HG03354 (cell line): ENCODE results near the gene PID1.

Experiments
- ATAC-seq: cut with Tn5 transposase; IDR thresholded peaks from one replicate; pipeline ENCODE4 v1.9.1; 2021; ENCODE audit warnings: mild to moderate bottlenecking; ENCODE audit not compliant: unreplicated experiment, poor library complexity, severe bottlenecking

Gene PID1

DNA sequence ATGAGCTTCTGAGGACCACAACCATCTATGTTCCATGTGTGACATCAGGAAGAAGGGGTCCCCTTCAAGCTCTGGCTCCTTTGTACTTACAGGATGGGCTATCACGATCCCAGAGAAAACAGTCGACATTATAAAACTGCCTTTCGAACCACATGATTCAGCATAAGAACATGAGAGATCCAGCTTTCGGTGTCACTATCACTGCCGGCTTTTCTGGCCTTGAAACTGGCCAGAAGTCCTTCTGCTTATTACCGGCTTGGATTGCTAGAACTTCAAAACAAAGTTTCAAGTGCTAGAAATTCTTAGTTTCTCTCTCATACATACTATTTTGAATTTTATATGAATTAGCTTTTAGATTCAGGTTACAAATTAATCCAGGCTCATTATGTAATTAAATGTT, 138.9 kb downstream of the PID1 start:
- no peak for ATAC-seq

- no peak for ATAC-seq
These were observed 140.6 kb downstream of the PID1 start for GRCh38 chr2:229130522-229130921.

DNA sequence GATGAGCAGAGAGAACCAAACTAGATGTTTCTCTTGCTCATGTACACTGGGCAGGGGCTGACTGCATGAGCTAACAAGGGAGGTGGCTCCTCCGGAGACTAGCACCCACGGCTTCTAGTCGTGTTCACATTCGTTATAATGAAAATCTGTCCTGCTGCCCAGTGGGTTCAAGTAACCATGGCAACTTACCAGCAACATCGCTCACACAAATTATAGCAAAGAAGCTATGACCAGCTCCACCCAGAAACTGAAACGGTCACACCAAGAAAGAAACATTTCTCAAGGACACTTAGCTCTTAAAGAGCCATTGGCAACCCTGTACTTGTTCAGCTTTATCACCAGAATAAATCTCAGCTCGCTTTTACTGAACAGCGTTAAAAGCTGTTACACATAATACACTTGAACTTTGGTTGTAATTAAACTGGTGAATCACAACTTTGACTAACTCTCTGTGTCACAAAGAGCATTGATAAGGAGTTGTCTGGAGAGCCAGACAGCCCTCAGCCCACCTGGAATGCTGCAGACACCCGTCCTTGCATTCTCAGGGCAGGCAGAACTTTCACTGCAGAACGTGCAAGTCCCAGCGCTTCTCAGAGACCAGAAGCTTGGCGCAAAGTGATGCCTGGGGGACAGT, 141.2 kb downstream of the PID1 start:
- no peak for ATAC-seq

DNA sequence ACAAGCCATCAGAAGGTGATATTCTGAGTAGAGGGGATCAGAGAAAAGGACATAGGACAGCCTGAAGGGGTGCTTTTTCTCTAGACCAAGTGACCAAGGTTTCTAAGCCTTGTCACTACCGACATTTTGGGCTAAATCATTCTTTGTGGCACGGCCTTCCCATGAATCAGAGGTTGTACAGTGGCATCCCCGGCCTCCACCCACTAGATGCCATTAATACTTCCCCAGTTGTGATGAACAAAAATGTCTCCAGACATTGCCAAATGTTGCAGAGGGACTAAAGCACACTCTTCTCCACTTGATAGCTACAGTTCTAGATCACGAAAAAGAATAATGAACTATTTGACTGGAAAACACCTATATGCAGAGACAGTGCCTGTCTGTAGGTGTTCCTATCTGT, 143.6 kb downstream of the PID1 start:
- no peak for ATAC-seq

- ATAC-seq, result no peak
These were observed 145.0 kb downstream of the PID1 start for GRCh38 chr2:229126066-229126465.

- no peak for ATAC-seq
These were observed 147.0 kb downstream of the PID1 start for GRCh38 chr2:229124136-229124535.

DNA sequence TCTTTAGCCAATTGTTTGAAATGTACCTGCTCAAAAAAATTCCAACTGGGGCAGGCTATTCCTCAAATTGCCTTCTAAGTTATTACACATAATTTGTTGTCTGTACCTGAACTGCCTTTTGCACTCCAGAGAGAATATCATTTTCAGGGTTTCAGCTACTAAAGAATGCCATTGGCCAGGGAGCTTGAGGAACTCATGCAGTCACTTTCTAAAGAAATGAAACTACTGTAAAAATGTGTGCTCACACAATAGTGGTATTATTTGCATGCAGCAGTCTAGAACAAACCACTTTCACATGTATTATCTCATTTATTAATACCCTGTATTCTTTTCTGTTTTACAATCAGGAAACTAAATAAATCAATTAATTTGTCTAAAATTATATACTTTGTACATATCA, 152.2 kb downstream of the PID1 start:
- ATAC-seq, result peak; percentile 84

DNA sequence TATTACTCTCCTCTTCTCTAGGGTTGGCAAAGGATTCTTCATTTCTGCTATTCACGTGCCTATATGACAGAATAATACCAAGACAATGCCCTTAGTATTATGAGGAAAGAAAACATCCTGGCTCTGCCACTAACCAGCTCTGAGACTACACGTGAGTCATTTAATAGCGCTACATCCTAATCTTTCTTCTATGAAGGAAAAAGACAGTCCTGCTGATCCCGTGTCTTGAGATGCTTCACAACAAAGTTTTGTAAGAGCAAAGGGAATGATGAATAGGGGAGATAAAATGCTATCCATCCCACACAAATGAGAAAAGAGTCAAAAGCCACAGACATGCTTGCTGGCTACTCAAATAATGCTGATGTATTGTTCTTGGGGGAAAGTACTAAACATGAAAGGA, 152.8 kb downstream of the PID1 start:
- no peak for ATAC-seq

DNA sequence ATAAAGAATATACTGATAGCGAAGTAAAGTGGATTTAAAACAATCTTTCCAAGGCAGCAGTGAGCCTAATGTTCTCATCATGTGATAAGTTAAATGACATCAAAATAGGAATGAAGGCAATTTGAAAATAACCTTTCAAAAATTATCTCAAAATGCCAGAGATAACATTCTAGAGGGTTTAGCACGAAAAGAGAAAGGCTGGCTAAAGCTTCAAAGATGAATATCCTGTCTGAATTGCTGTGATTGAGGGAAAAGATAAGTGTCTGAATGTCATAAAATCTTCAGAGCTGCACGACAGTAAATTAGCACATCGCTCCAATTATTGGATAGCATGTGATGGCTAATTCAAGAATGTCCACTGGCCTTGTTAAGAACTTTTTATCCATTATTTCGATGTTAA, 159.3 kb downstream of the PID1 start:
- ATAC-seq, result no peak

- ATAC-seq, result no peak
These were observed 161.9 kb downstream of the PID1 start for GRCh38 chr2:229109195-229109594.

- no peak for ATAC-seq
These were observed 163.5 kb downstream of the PID1 start for GRCh38 chr2:229107601-229108000.

DNA sequence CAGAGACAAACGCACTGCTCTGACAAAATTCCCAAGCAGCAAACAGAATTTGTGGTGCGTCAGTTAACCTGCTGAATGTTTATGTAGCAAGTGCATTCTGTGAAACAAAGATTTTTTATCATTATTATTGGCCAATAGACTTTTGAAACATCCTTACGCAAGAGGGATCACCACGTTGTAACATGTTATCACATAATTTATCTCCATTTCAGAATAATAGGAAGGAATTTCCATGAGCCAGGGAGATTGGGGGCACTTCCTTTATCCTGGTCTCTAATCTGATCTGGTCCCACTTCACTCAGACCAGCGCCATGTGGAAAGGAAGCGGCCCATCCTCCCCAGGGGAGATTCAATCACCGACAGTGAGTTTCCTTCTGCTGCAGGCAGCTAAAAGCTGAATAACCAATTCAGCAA, 166.1 kb downstream of the PID1 start:
- ATAC-seq, result no peak

DNA sequence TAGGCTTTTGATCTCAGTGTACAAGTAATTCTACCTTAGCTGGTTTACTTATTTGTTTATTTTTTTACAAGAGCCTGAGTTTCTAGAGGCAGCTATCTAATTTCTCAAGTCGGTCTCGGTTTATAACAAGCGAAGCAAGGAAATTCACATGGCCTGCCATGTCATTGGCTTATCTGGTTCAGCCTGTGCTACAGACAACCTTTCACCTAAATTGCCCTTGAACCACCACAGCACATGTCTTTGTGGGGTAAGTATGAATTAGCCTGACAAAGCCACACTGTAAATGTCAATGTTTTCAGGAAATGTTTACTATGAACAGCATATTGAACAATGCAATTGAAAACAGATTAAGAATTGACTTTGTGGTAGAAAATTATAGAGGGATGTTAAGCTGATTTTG, 167.1 kb downstream of the PID1 start:
- ATAC-seq, result no peak

DNA sequence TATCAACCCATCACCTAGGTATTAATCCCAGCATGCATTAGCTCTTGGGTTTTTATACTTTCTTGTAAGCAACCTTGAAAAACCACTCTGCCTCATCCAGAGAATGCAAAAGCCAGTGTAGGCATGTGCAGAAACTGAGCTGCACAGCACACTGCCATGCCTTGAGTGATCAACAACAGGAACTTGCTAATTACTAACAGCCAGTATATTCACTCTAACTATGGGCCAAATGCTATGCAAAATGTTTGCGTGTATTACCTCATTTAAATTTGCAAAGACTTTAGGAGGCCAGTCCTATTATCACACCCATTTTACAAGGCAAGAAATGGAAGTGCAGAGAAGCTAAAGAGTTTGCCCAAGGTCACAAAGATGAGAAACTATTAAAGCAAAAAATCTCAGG, 169.8 kb downstream of the PID1 start:
- ATAC-seq, result no peak

DNA sequence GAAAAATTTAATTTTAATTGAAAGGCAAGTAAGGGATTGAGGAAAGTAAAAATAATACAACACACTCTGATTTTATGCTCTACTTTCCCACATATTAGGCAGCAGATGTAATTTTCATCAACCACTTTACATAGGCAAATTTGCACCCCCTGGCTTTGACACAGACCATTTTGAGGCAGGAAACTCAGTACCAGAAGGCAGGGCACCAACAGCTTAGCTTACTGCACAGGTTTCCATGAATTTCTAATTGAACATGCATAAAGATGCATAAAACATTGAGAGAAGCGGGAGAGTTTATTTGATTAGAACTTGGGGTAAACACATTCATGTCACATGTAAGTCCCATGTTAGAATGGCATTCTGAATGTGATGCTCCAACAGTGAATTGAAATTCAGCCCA, 171.9 kb downstream of the PID1 start:
- ATAC-seq, result no peak

GRCh38 chr2:229098801-229099200, 172.3 kb downstream of the PID1 start:
- no peak for ATAC-seq

GRCh38 chr2:229096409-229097066, 174.5 kb downstream of the PID1 start:
- no peak for ATAC-seq

GRCh38 chr2:229095472-229095871, 175.6 kb downstream of the PID1 start:
- no peak for ATAC-seq

GRCh38 chr2:229090225-229090624, 180.9 kb downstream of the PID1 start:
- no peak for ATAC-seq

GRCh38 chr2:229089776-229090175, 181.3 kb downstream of the PID1 start:
- ATAC-seq, result no peak

DNA sequence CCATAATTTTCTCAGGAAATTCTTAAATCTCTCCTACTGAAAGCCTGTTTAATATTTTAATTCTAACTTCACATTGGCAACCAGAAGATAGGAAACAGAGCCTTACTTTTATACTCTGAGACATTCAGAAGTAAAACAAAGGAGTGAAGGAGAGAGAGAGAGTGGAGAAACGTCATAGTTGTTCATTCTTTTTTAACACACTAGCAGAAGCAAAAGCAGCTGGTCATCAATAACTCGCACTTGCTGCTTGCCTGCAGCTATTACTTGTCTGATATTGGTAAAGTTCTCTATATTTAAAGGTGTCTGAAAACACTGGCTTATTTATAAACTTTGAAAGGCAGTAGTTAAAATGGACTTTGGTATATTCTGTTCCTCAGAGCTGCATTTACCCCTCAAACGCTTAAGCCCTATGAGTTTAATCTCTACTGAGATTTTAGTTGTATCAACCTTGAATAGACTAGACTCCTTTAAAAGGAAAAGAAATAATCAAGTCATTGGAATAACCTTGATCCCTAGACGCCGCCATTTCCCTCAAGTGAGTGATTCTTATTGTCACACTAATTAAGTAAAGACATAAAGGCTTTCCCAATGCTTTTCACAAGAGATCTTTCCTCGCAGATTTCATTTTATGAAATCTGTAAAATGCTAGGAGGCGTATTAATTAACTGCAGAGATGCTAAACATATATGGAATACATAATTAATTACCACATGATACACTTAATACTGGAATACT, 182.0 kb downstream of the PID1 start:
- ATAC-seq, result no peak
